PC-9 (cell line): ENCODE measurements around the gene ZNF77. TPM values are rescaled to one million over a fixed set of nuclear protein-coding genes. Genes with fewer than 3 reads are reported as not detected.

Experiments used
- BruUV-seq: library from RNA; stranded (reverse); fragments of 400-500 nt; replicated peaks from 2 replicates; lab custom pipeline; 2021; lab: Mats Ljungman, UMichigan
- CTCF ChIA-PET: fragments of 300-600 bp; sonication (Branson Sonifier 250); formaldehyde crosslinking; loops from one replicate; lab custom pipeline; 2022; ENCODE audit warnings: antibody characterized with exemption; lab: Charles Lee
- POLR2A ChIA-PET: fragments of 300-600 bp; sonication (Branson Sonifier 250); formaldehyde crosslinking; loops from one replicate; lab custom pipeline; 2022; ENCODE audit warnings: antibody characterized with exemption; ENCODE audit not compliant: unreplicated experiment; lab: Charles Lee
- DNase-seq, 2 experiments: peaks; one replicate each; pipeline versions ENCODE4 v3.0.0 to v3.0.0-alpha.2; 2015 to 2022; ENCODE audit warnings: mixed read lengths in 1 of 2
- H2AFZ ChIP-seq: fragments of 200-600 bp; sonication (generic); 2 replicates; pipeline ENCODE4 v1.8.1; 2017; ENCODE audit warnings: antibody characterized with exemption
- H3F3A ChIP-seq: fragments of 200-600 bp; sonication (generic); 2 replicates; pipeline ENCODE4 v1.8.1; 2017; ENCODE audit warnings: antibody characterized with exemption, mild to moderate bottlenecking, low read depth; ENCODE audit not compliant: insufficient read depth
- H3K27ac ChIP-seq: fragments of 200-600 bp; sonication (generic); 2 replicates; pipeline ENCODE4 v1.6.1; 2016; ENCODE audit warnings: mixed run types
- H3K27me3 ChIP-seq: fragments of 200-600 bp; sonication (generic); 2 replicates; pipeline ENCODE4 v1.6.1; 2016; ENCODE audit warnings: low read depth, mixed run types; ENCODE audit not compliant: insufficient read depth
- H3K36me3 ChIP-seq: fragments of 200-600 bp; sonication (generic); 2 replicates; pipeline ENCODE4 v1.6.1; 2016; ENCODE audit warnings: low read depth, mixed run types
- H3K4me1 ChIP-seq: fragments of 200-600 bp; sonication (generic); replicated peaks from 2 replicates; pipeline ENCODE4 v1.6.1; 2016; ENCODE audit warnings: mixed run types; ENCODE audit not compliant: insufficient read depth
- H3K4me2 ChIP-seq: fragments of 200-600 bp; sonication (generic); 2 replicates; pipeline ENCODE4 v1.6.1; 2017; ENCODE audit warnings: mixed run types
- H3K4me3 ChIP-seq: fragments of 200-600 bp; sonication (generic); 2 replicates; pipeline ENCODE4 v1.6.1; 2016; ENCODE audit warnings: mixed run types
- H3K79me2 ChIP-seq: fragments of 200-600 bp; sonication (generic); 2 replicates; pipeline ENCODE4 v1.6.1; 2017; ENCODE audit warnings: low read depth, mixed run types
- H3K9me2 ChIP-seq: fragments of 200-600 bp; sonication (generic); 2 replicates; pipeline ENCODE4 v1.8.1; 2017; ENCODE audit warnings: mild to moderate bottlenecking; ENCODE audit not compliant: insufficient read depth
- H3K9me3 ChIP-seq: fragments of 200-600 bp; sonication (generic); 2 replicates; pipeline ENCODE4 v1.8.1; 2016; ENCODE audit warnings: low read depth; ENCODE audit not compliant: insufficient read depth
- H4K20me1 ChIP-seq: fragments of 200-600 bp; sonication (generic); 2 replicates; pipeline ENCODE4 v1.8.1; 2017; ENCODE audit not compliant: insufficient read depth
- CTCF ChIP-seq: fragments of 200-600 bp; sonication (generic); conservative IDR thresholded peaks from 2 replicates; pipeline ENCODE4 v1.6.1; 2017; ENCODE audit warnings: mixed run types, antibody characterized with exemption, mild to moderate bottlenecking, moderate library complexity
- EZH2 ChIP-seq: fragments of 200-600 bp; sonication (generic); IDR thresholded peaks from 2 replicates; pipeline ENCODE4 v1.8.0; 2017; ENCODE audit warnings: antibody characterized with exemption, low read depth
- intact Hi-C: fragments of 100-400 bp; cut with micrococcal nuclease; formaldehyde crosslinking; loops from one replicate; pipeline ENCODE4 v1.10.0; 2022; ENCODE audit not compliant: unreplicated experiment
- total RNA-seq: library from RNA; stranded (reverse); gene quantifications from 2 replicates; pipeline ENCODE4 v1.2.3, GENCODE V29; 2021

Gene ZNF77
- total RNA-seq, 1 experiment from 2014 or later, result 2.5 TPM

- DNase-seq, result no peak
- POLR2A ChIA-PET, result no interaction called here
- CTCF ChIA-PET, result no interaction called here
Measured at GRCh38 chr19:2986951-2987524, 42.3 kb upstream of the ZNF77 start.

DNA sequence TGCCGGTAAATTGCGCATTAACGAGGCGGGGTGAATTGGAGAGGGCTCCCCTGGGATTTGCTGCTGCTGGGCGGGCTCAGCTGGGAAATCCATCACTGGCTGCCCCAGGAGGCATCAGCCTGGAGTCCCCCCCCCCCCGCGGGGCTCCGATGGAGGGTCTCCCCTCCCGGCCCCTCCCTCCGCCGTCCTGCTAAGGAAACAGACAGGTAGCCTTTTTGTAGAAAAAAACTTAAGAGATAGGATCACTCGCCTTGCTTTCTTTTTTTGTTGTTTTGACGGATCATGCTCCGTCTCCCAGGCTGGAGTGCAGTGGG, 39.4 kb upstream of the ZNF77 start:
- no peak overlapping the region for H2AFZ ChIP-seq
- H3K36me3 ChIP-seq, result no peaks in the 10 kb centered on the region
- no peak overlapping the region for H3K4me3 ChIP-seq
- H3K27me3 ChIP-seq, result no peaks in the 10 kb centered on the region
- no peaks in the 10 kb centered on the region for H3K9me3 ChIP-seq
- CTCF ChIA-PET, result no interaction called here
- no peak for DNase-seq
- no peak overlapping the region for H3K27ac ChIP-seq
- BruUV-seq, result no TSS peak
- H3K9me2 ChIP-seq, result no peaks in the 10 kb centered on the region
- intact Hi-C loops, result no loop called here
- H3K4me2 ChIP-seq, result peak overlapping the region; percentile 36; the same call in 1 of the 2 replicates
- POLR2A ChIA-PET, result no interaction called here
- no peaks in the 10 kb centered on the region for H3K79me2 ChIP-seq
- TF ChIP-seq EZH2, result no peak
- no peak for TF ChIP-seq CTCF
- no peaks in the 10 kb centered on the region for H3K4me1 ChIP-seq
- peaks cover 4% of the 10 kb centered on the region; the same call in 1 of the 2 replicates for H3F3A ChIP-seq
- H4K20me1 ChIP-seq, result no peaks in the 10 kb centered on the region

More at GRCh38 chr19:2986951-2987524, 42.3 kb upstream of the ZNF77 start:
- Histone ChIP-seq H3K4me2 (no peak overlapping the region), H3K27ac (no peak overlapping the region), H3K4me3 (no peak overlapping the region), H3F3A (peaks cover 4% of the 10 kb centered on the region; the same call in 1 of the 2 replicates), H3K9me3 (no peaks in the 10 kb centered on the region), H3K4me1 (no peaks in the 10 kb centered on the region), H3K27me3 (no peaks in the 10 kb centered on the region), H3K9me2 (no peaks in the 10 kb centered on the region), H4K20me1 (no peaks in the 10 kb centered on the region), H3K79me2 (no peaks in the 10 kb centered on the region), H3K36me3 (no peaks in the 10 kb centered on the region), H2AFZ (no peak overlapping the region)
- TF ChIP-seq EZH2 (no peak), CTCF (no peak)
- no TSS peak for BruUV-seq
- intact Hi-C loops, result no loop called here

DNA sequence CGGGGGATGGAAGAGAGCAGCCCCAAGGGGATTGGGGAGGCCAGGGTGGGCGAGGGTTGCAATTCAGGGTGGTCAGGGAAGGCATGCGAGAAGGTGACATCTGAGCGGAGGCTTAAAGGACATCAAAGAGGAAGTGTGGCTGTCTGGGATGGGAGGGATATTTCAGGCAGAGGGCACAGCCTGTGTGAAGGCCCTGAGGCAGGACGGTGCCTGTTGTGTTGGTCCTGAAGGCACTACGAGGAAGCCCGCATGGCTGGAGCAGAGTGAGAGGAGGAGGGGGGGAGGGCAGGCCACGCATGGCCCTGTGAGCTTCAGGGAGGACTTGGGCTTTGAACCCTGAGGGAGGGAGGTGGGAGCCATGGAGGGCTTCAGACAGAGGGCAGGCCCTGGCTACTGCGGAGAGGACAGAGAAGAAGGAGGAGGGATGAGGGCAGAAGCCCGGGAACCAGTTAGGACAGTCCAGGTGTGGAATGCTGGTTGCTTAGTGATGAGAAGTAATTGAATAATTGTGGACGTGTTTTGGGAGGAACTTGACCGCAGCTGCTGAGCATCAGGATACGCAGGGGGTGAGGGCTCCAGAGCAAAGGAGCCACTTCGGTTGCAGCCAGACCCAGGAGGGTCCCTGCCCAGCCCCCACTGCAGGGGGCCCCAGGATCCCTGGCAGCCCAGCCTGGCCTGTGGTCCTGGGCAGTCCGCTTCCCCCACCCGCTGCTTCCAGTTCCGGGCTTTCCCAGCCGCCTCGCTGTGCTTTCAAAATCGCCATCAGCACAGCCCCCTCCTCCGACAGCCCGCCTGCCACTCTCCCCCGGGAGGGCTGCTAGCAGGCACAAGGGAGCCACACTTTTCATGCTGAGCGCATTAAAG, 38.8 kb upstream of the ZNF77 start:
- intact Hi-C loops, result no loop called here
- Histone ChIP-seq H3K9me3 (no peaks in the 10 kb centered on the region), H3K36me3 (no peaks in the 10 kb centered on the region), H3F3A (peaks cover 4% of the 10 kb centered on the region; the same call in 1 of the 2 replicates), H2AFZ (no peak overlapping the region), H3K9me2 (no peaks in the 10 kb centered on the region), H3K27ac (no peak overlapping the region), H3K4me2 (peak overlapping the region; percentile 36; the same call in 1 of the 2 replicates), H4K20me1 (no peaks in the 10 kb centered on the region), H3K4me3 (no peak overlapping the region), H3K4me1 (no peaks in the 10 kb centered on the region), H3K27me3 (no peaks in the 10 kb centered on the region), H3K79me2 (no peaks in the 10 kb centered on the region)
- POLR2A ChIA-PET, result no interaction called here
- CTCF ChIA-PET, result no interaction called here
- BruUV-seq, result no TSS peak
- DNase-seq, result peak; percentile 63 to 73
- TF ChIP-seq EZH2 (no peak), CTCF (no peak)
